Non-pigmented ciliary epithelial cell (primary cell): ENCODE data around the gene NKAP.
A peak's percentile ranks its signal among the peaks of the same experiment; 100 is the strongest.
"Not testable (repeated sequence)": the region's sequence is repeated elsewhere in the genome, so short reads cannot be mapped to it uniquely, and the experiment has no call there.

Source experiments
- DNase-seq: peaks from one replicate; pipeline ENCODE4 v3.0.0-alpha.2; 2010; ENCODE audit warnings: low read depth

The NKAP gene

DNA sequence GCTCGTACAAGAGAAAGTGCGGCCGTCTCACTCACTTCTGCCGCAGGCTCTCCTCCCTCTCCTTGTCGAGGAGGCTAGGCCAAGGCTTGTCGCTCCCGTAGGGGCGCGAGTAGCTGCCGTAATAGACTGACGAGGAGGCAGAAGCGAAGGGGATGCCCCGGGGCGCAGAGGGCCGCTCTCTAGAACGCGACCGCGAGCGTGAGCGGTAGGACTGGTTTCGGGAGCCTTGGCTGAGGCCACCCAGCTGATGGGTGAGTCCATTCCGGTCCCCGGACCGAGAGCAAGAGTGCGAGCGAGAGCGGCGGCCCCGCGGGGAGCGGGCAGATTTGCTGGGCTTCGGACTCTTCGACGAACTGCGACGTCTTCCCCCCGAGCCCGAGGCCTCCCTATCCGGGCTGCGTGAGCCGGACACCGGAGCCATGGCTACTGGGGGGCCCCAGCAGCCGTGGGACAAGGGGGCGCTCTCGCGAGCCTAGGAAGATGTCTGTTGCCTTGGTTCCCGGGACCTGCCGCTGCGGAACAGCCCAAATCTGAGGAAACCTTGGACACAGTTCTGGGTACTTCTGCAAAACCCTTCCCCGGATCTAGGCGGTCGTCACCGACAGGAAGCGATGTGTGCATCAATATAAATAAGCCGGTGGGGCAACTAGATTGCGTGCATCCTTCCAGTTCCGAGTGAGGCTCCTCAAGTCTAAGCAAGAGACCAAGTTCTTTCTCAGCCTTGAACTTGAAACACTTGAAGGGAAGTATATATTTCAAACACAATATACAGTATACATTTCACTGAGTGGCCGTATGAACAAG is at the start of gene NKAP:
Gene NKAP, minus strand, starts transcription at position 567 of the 804 bp plus-strand sequence. Its CDS starts 146 bp downstream, at position 421.
- peak; percentile 73 for DNase-seq

DNA sequence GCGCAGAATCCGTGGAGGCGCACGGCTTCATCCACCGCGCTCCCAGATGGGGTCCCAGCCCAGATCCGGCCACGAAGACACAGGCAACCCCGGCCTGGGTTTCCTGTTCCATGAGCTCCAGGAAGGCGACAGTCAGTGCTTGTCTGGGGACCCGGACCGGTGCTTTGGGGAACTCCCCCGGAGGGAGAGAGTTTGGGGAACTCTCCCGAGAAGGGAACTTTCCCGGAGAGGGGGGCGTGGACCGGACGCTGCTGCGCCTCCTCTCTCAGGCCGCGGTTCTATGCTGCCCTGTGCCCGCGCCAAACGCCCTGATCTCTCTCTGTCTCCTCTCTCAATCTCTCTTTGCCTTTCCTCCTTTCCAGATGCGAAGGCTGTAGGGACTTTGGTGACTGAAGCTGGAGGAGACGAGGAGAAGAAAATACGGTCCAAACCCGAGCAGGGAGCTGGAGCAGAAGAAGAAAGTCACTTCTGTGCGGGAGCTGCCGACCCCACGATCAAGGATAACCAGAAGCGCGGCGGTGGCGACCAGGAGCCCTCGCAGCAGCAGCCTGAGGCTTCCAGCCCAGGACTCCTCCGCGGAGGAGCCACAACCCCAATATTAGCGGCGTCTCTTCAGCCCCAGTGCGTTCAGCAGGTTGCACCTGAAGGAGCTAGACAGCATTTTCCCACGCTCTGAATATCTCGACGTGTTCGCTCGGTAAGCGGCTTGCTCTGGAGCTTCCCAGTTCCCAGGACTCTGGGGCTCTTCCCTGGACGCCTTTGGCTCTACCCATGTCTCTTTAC is 47.6 kb upstream of the NKAP start:
- DNase-seq = no peak

DNA sequence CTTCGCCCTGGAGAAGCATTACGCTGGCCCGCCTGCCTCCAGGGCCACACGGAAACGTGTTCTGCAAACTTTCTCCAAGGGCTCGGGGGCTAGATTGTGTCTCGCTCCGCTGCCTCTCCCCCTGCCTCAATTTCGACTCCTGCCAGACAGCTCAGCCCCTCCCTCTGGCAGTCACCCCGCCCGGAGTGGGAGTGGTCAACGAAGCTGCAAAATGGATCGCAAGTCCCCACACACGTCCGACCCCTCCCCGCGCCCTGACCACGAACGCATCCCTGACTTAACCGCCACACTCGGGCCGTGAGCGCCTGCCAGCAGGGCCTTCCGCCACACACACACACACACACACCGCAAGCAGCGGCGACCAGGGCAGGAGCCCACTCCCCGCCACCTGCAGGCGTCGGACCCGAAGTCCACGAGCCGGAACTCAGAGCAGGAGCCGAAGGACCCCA is 47.0 kb upstream of the NKAP start:
- DNase-seq = no peak

DNA sequence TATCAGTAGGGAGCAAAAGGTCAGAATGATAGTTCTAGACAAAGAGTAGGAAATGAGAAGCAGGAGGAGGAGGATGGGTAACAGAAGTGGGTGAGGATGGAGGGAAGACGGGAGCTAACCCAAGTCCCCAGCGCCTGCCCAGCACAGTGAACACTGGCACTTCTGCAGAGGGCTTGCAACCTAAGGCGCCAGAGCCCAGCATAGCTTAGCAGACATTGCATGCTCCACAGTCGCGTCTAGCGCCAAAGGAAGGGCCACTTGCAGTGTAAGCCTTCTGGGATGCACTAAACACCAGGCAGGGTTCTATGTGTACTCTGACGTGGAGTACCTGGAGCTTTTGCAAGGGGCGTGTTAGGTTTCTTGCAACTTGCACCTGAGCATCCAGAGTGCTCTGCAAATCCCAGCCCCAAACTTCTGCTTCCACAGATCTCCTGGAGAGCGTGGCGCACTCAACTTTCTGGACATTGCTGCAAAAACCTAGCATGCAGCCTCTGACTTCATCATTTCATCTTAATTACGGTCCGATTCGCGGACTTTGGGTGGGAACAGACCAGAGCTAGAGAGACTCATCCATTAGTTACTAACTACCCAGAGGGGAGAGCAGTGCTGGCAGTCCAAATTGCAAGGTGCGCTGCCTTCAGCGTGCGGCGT is 46.5 kb upstream of the NKAP start:
- no peak for DNase-seq

DNA sequence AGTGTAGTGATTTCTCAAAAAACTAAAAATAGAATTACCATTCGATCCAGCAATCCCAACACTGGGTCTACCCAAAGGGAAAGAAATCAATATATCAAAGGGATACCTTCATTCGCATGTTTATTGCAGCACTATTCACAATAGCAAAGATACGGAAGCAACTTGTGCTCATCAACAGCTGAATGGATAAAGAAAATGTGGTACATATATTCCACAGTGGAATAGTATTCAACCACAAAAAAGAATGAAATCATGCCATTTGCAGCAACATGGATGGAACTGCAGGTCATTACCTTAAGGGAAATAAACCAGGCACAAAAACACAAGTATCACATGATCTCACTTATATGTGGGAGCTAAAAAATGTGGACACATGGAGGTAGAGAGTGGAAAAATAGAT is 42.7 kb upstream of the NKAP start:
- DNase-seq = no peak

DNA sequence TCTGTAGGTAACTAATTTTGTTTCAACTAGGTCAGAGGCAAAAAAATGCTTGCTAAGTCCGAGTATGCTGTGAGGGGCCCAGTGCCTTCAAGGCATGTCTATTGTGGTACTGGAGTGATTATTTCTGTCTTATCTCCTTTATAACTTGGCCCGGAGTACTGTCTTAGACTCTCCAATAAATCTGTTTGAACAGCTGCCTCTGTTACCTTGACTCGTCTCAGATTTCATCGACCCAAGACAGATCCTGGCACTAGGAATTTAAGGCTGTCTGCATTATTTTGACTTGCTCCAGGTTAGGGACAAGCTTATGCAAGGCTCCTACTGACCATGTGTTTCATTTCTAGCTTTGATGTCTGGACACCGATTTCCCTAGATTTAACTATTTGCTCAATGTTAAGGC is 41.1 kb upstream of the NKAP start:
- no peak for DNase-seq

DNA sequence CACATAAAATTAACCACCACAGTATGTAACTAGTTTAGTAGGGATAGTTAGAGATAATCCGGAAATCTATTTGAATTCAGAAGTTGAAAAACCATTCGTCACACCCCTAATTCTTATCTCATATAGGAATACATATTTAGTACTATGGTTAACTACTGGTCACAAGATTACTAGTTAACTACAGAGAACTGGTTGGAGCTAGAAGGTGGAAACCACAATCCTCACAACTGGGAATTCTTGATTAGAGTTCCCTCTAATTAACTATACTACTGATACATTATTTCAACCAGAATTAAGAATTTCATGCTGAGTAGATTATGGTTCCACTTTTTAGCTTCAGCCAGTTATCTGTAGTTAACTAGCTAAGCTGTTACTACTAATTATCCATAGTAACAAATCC is 39.9 kb upstream of the NKAP start:
- no peak for DNase-seq

DNA sequence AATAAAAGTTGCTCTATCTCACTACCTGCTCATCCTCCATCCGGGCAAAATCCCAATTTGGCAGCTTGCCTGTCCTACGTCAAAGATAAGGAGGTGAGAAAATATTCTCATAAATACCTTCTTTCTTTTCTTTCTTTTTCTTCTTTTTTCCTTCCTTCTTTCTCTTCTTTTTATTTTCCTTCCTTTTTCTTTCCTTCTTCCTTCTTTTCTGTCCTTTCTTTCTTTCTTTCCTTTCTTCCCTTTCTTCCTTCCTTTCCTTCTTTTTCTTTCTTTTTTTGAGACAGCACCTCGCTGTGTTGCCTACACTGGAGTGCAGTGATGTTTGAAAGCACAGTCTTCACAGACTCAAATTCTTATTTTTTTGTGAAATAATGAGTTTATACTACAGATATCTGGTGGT is 38.6 kb upstream of the NKAP start:
- DNase-seq = no peak

DNA sequence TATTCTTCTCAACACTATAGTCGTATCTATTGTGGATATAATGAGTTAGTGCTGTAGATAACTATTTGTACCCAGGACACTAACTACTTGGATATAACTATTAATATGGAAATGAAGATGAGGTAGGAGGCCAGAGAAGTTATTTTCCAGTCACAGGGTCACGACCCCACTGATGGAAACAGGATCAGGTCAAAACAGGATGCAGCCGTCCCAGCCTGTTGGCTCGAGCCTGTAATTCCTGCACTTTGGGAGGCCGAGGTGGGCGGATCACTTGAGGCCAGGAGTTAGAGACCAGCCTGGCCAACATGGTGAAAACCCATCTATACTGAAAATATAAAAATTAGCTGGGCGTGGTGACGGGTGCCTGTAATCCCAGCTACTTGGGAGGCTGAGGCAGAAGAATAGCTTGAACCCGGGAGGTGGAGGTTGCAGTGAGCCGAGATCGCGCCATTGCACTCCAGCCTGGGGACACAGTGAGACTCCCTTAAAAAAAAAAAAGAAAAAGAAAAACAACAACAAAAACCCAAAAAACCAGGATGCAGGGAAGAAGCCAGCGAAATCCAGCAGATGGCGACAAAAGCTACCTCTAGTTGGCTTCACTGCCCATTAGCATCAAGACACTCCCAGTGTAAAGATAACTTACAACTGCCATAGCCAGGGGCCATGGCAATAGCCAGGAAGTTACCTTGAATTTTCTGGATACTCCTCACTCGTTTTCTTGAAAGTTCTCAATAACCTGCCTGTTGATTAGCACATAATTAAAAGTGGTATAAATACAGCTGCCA is 37.9 kb upstream of the NKAP start:
- no peak for DNase-seq

DNA sequence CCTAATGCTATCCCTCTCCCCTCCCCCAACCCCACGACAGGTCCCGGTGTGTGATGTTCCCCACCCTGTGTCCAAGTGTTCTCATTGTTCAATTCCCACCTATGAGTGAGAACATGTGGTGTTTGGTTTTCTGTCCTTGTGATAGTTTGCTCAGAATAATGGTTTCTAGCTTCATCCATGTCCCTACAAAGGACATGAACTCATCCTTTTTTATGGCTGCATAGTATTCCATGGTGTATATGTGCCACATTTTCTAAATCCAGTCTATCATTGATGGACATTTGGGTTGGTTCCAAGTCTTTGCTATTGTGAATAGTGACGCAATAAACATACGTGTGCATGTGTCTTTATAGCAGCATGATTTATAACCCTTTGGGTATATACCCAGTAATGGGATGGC is 33.6 kb upstream of the NKAP start:
- DNase-seq = not testable (repeated sequence)

DNA sequence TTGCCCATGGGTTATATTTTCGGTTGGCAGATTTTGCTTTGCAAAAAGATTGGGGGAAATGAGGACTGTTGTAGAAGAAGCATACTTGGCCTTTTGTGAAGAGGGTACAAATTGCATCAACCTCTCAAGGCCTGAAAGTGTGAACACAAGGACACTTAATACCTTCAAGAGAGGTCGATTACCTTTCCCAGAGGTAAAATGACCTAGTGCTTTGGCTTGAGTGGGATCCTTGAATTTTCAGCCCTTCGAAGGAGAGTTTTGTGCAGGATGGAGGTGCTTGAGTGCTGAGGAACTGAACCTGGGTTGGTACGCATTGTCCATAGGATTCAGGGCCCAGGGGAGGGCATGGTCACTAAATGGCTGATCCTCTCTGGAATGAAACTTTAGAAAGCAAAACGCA is 27.6 kb upstream of the NKAP start:
- no peak for DNase-seq

DNA sequence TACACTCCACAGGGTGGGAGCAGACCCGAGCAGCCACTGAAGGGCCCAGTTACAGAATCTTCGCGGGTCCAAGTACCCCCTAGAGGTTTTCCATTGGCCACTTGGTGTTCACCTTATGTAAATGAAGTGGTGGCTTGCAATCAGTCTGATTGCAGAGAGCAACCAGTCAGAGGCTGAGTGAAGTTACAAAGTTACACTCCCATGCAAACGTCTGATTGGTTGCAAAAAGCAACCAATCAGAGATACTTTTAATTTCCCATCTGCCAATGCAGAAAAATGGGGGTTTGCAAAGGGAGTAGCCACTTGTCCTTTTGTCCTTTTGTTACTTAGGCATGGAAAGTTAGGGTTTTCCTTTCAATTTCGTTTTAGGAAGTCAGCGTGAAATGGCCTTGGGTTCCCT is 27.0 kb upstream of the NKAP start:
- no peak for DNase-seq

DNA sequence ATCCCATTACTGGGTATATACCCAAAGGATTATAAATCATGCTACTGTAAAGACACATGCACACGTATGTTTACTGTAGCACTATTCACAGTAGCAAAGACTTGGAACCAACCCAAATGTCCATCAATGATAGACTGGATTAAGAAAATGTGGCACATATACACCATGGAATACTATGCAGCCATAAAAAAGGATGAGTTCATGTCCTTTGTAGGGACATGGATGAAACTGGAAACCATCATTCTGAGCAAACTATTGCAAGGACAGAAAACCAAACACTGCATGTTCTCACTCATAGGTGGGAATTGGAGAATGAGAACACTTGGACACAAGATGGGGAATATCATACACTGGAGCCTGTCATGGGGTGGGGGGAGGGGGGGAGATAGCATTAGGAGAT is 23.3 kb upstream of the NKAP start:
- DNase-seq = not testable (repeated sequence)

DNA sequence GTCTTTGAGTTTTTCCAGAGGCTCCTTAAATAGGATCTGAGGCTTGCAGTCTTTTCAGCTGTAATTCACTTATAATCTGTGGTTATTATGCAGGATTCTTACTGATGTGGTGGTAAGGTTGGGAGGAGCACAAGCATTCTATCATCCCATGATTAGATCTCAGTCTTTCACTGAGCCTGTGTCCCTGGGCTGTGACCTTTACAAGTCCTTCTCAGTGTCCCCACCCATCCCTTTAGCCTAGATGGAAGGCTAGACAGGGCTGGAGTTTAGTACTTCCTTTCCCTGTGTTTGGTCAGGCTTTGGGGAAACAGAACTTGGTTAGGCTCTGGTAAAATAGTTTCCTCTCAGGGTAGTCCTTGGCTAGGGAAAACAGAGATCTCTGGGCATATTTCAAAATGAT is 17.1 kb upstream of the NKAP start:
- DNase-seq = no peak

DNA sequence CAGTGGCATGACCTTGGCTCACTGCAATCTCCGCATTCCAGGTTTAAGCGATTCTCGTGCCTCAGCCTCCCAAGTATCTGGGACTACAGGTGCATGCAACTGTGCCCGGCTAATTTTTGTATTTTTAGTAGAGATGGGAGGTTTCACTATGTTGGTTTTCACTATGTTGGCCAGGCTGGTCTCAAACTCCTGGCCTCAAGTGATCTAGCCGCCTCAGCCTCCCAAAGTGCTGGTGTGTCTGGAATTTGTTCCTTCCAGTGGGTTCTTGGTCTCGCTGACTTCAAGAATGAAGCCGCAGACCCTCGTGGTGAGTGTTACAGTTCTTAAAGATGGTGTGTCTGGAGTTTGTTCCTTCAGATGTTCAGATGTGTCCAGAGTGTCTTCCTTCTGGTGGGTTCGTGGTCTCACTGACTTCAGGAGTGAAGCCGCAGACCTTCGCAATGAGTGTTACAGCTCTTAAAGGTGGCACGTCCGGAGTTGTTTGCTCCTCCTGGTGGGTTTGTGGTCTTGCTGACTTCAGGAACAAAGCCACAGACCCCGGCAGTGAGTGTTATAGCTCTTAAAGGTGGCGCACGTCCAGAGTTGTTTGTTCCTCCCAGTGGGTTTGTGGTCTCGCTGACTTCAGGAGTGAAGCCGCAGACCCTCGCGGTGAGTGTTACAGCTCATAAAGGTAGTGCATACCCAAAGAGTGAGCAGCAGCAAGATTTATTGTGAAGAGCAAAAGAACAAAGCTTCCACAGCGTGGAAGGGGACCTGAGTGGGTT is 12.4 kb upstream of the NKAP start:
- not testable (repeated sequence) for DNase-seq

DNA sequence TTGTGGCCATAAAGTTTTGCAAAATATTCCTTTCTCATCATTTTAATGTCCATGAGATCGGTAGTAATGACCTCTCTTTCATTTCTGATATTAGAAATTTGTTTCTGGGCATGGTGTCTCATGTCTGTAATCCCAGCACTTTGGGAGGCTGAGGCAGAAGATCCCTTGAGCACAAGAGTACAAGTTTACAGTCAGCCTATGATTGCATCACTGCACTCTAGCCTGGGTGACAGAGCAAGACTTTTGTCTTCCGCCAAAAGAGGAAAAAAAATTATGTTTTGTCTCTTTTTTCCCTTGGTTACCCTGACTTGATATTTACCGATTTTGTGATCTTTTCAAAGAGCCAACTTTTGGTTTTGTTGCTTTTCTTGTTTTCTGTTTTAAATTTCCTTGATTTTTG is 10.8 kb upstream of the NKAP start:
- no peak for DNase-seq

DNA sequence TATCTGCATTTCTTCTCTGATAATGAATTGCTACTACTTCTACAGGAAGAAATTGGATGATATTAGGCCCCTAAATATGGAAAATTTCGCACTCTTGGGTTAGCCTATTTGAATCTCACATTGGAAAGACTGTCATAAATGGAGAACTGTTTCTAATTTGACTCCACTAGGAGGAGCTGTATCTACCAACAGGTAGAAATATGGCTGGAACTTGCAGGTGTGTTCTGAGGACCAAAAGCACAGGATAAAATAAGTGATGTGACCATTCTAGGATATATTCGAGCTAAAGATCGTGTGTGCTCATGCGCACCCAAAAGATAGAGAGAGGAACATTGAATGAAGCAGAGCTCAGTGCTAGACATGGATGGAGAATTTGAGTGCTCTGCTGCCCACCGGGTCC is 4.8 kb upstream of the NKAP start:
- no peak for DNase-seq

DNA sequence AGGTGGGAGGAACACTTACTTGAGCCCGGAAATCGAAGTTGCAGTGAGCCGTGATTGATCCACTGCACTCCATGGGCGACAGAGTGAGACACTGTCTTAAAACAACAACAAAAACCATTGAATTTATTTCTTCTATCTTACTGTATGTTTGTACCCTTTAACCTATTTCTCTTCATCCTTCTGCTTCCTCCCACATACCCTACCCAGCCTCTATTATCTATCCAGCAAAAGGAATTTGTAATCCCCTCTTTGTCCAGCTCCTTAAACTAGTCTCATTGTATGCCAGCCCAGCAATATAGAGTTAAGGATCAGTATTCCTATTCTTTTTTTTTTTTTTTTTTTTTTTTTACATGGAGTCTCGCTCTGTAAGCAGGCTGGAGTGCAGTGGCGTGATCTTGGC is 1.9 kb upstream of the NKAP start:
- no peak for DNase-seq

DNA sequence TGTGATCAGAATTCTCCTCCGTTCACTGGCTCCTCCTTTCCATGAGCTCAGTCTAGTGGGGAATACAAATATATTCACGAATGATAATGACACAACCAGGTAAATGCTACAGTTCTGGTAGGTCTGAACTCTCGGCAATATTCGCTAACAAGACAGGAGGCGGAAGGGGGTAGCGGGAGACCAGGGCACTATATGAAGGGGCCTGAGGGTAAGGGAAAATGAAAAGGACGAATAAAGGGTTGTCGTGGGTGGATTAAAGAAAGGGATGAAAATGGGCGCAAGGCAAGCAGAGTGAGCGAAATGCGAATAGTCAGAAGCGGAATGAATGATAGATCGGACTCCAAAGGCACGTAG is 743 bp downstream of the NKAP start:
- DNase-seq = no peak

DNA sequence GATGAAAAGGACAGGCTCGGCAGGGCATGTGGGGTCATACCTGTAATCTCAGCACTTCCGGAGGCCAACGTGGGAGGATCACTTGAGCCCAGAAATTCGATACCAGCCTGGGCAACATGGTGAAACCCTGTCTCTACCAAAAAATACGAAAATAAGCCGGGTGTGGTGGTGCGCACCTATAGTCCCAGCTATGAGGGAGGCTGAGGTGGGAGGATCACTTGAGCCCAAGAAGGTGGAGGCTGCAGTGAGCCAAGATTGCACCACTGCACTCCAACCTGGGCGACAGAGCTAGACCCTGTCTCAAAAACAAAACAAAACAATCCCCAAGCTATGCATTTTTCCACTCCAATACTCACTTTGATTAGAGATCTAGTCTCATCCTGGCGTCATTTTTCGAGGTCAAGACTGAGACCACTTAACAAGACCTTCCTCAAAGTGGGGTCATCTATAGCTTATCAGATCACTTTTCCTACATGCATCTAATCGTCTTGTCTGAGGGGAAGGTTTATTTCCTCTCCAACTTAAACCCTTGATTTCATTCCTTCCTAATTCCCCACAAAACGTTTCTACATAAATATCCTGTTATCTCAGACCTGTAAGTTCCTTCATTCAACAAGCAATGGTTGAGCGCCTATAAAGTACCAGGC is 1.3 kb downstream of the NKAP start:
- DNase-seq = no peak

DNA sequence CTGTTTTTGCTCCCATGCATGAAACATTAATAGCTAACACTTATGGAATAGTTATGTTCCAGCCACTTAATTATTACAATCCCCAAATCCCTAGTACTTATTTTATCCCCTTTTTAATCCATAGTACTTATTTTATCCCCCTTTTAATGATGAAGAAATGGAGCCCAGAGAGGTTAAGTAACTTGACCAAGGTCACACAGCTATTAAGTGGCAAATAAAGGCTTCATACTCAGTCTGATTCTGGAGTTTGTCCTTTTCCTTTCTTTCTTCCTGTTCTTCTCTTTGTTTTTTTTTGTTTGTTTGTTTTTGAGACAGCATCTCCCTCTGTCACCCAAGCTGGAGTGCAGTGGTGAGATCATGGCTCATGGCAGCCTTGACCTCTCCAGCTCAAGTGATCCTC is 2.2 kb downstream of the NKAP start:
- no peak for DNase-seq
